Endothelial cell of umbilical vein (primary cell): Measurements from ENCODE around the gene HPS4. TPM values are rescaled to one million over a fixed set of nuclear protein-coding genes. Genes with fewer than 3 reads are reported as not detected.

Experiments
- BruUV-seq: library from RNA; stranded (reverse); fragments of 400-500 nt; replicated peaks from 2 replicates; lab custom pipeline; 2021; lab: Mats Ljungman, UMichigan
- CTCF ChIA-PET: fragments of 300-600, 350-600 bp; sonication (Branson Sonifier 250); formaldehyde crosslinking; loops from one replicate; lab custom pipeline; 2021; ENCODE audit warnings: antibody characterized with exemption, inconsistent platforms; lab: Charles Lee
- POLR2A ChIA-PET: fragments of 300-600, 350-600 bp; sonication (Branson Sonifier 250); formaldehyde crosslinking; loops from one replicate; lab custom pipeline; 2021; ENCODE audit warnings: antibody characterized with exemption, inconsistent platforms; lab: Charles Lee
- DNase-seq: peaks from one replicate; pipeline ENCODE4 v3.0.0-alpha.2; 2011; ENCODE audit warnings: low read depth, low spot score
- FAIRE-seq: peaks from 2 replicates; lab custom pipeline; 2011; peaks lifted over from hg19 to GRCh38; lab: Jason Lieb, UNC
- H2AFZ ChIP-seq: 2 replicates; pipeline ENCODE4 v1.6.0; 2012; ENCODE audit warnings: low read depth, low read length, control low read depth, inconsistent platforms
- H3K27ac ChIP-seq: 2 replicates; pipeline ENCODE4 v1.5.1; 2011; ENCODE audit warnings: low read depth, mild to moderate bottlenecking, control low read depth, low read length, moderate library complexity; ENCODE audit not compliant: insufficient read depth
- H3K27me3 ChIP-seq, 2 experiments: 2 replicates each; pipeline versions ENCODE4 v1.6.0 to v1.6.1; 2011; ENCODE audit warnings: low read length in 2 of 2, mixed read lengths in 1 of 2; ENCODE audit not compliant: control insufficient read depth in 2 of 2, insufficient read depth in 2 of 2
- H3K36me3 ChIP-seq, 2 experiments: 2 replicates in 1 of 2; 3 replicates in 1 of 2; pipeline ENCODE4 v1.5.1; 2011; ENCODE audit warnings: low read length in 2 of 2, mild to moderate bottlenecking in 1 of 2, moderate library complexity in 1 of 2; ENCODE audit not compliant: control insufficient read depth in 2 of 2, insufficient read depth in 2 of 2; ENCODE audit errors: extremely low read depth in 1 of 2
- H3K4me1 ChIP-seq: 3 replicates; pipeline ENCODE4 v1.5.1; 2011; ENCODE audit warnings: mild to moderate bottlenecking, low read length; ENCODE audit not compliant: control insufficient read depth, insufficient read depth; ENCODE audit errors: extremely low read depth
- H3K4me2 ChIP-seq: 2 replicates; pipeline ENCODE4 v1.6.1; 2011; ENCODE audit warnings: low read length, control low read depth, mixed read lengths; ENCODE audit not compliant: insufficient read depth
- H3K4me3 ChIP-seq, 3 experiments: fragments of 200-600 bp in 1 of 3; sonication (generic), shearing (Covaris generic) in 1 of 3; replicated peaks in 1 of 3; 2 replicates each; pipeline ENCODE4 v1.5.1; 2011 to 2016; ENCODE audit warnings: control low read depth in 3 of 3, low read length in 3 of 3, mild to moderate bottlenecking in 2 of 3, inconsistent platforms in 1 of 3, low read depth in 1 of 3, moderate library complexity in 1 of 3; ENCODE audit not compliant: insufficient read depth in 1 of 3
- H3K79me2 ChIP-seq: 2 replicates; pipeline ENCODE4 v1.6.0; 2012; ENCODE audit warnings: low read length, inconsistent platforms; ENCODE audit not compliant: control insufficient read depth, insufficient read depth
- H3K9ac ChIP-seq: replicated peaks from 2 replicates; pipeline ENCODE3; 2011; ENCODE audit warnings: low read length, control low read depth; ENCODE audit not compliant: insufficient read depth; ENCODE audit errors: extremely low read depth
- H3K9me1 ChIP-seq: replicated peaks from 3 replicates; pipeline ENCODE4 v1.6.0; 2011; ENCODE audit warnings: mild to moderate bottlenecking, low read length; ENCODE audit not compliant: control insufficient read depth, insufficient read depth; ENCODE audit errors: extremely low read depth
- H3K9me3 ChIP-seq: replicated peaks from 2 replicates; pipeline ENCODE4 v1.5.1; 2012; ENCODE audit warnings: low read length, inconsistent platforms; ENCODE audit not compliant: control insufficient read depth, insufficient read depth
- H4K20me1 ChIP-seq: replicated peaks from 2 replicates; pipeline ENCODE3; 2011; ENCODE audit warnings: mild to moderate bottlenecking, low read length; ENCODE audit not compliant: control insufficient read depth, insufficient read depth; ENCODE audit errors: extremely low read depth
- GATA2 ChIP-seq: IDR thresholded peaks from 2 replicates; pipeline ENCODE4 v1.7.0; 2011; ENCODE audit warnings: low read depth, mild to moderate bottlenecking, moderate library complexity, mixed read lengths, low read length; ENCODE audit not compliant: insufficient read length, insufficient read depth
- JUN ChIP-seq: IDR thresholded peaks from 2 replicates; pipeline ENCODE4 v1.6.1; 2011; ENCODE audit warnings: borderline replicate concordance, low read depth; ENCODE audit not compliant: insufficient read length, insufficient read depth
- MYC ChIP-seq: IDR thresholded peaks from one replicate; pipeline ENCODE4 v1.6.1; 2011; ENCODE audit warnings: mild to moderate bottlenecking, low read depth, low read length
- POLR2A ChIP-seq: IDR thresholded peaks from 2 replicates; pipeline ENCODE4 v1.6.1; 2012; ENCODE audit warnings: low read depth, mild to moderate bottlenecking, control low read depth, low read length
- POLR2AphosphoS5 ChIP-seq: IDR thresholded peaks from 2 replicates; pipeline ENCODE4 v1.6.1; 2012; ENCODE audit warnings: low read depth, mild to moderate bottlenecking, control low read depth, low read length, moderate library complexity; ENCODE audit not compliant: insufficient read depth
- dilution Hi-C: fragments of 300-500 bp; cut with MboI; formaldehyde crosslinking; loops from one replicate; pipeline ENCODE4 v1.15.0; 2019; ENCODE audit warnings: low sequenced_read_pairs; ENCODE audit not compliant: extremely low pct_ligation_motif_present
- intact Hi-C: fragments of 100-400 bp; cut with micrococcal nuclease; formaldehyde crosslinking; loops from one replicate; pipeline ENCODE4 v1.10.0; 2022
- polyA plus RNA-seq, 4 experiments: library from polyadenylated mRNA; depleted of rRNA in 3 of 4; stranded (reverse) in 3 of 4; unstranded in 1 of 4; fragments of >200 nt; gene quantifications; 2 replicates each; pipeline versions ENCODE4 v1.2.1 to v1.2.3, GENCODE V29; 2011 to 2012; ENCODE audit warnings: missing spikeins in 1 of 4
- total RNA-seq: library from RNA; stranded (reverse); gene quantifications from 2 replicates; pipeline ENCODE4 v1.2.3, GENCODE V29; 2021
- TF ChIP-seq, protein P1 (sequence below): IDR thresholded peaks from 2 replicates; pipeline ENCODE4 v1.6.1; 2011; ENCODE audit not compliant: insufficient read depth, insufficient read length

The HPS4 gene
- total and polyA plus RNA-seq, 2 donors (not counting 3 experiments of a cell fraction or from before 2014, with no cell fraction given), result 28.4 to 29.7 TPM

DNA sequence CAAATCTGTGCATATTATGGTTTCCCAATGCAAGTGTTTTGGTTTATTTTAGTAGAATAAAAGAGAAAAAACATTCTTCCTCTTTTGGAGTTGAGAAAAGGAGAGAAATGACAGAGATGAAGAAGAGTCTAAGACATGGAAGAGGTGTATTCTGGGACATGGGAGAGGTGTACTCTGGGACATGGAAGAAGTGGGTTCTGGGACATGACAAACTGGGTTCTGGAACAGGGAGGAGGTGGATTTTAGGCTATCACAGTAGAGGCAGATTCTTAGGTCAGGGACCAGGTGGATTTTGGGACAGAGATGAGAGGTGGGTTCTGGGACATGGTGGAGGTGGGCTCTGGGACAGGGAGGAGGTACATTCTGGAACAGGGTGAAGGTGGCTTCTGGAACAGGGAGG lies 56.7 kb downstream of the HPS4 start:
- ChIA-PET CTCF (no interaction called here), POLR2A (no interaction called here)
- H4K20me1 ChIP-seq, result no peaks in the 10 kb centered on the region
- no peak overlapping the region for H3K4me3 ChIP-seq
- H3K9me3 ChIP-seq, result no peaks in the 10 kb centered on the region
- BruUV-seq, result no TSS peak
- intact Hi-C loops, result loop anchor here (5.0 kb wide), 1 partner anchor 35 kb away; no protein-coding TSS in a partner anchor
- peaks cover 14% of the 10 kb centered on the region for H3K4me1 ChIP-seq
- H3K9me1 ChIP-seq, result no peaks in the 10 kb centered on the region
- dilution Hi-C loops, result no loop called here
- H3K36me3 ChIP-seq, result no peaks in the 10 kb centered on the region
- TF ChIP-seq MYC, result no peak
- TF ChIP-seq GATA2, result no peak
- TF ChIP-seq JUN, result no peak
- TF ChIP-seq, protein P1, sequence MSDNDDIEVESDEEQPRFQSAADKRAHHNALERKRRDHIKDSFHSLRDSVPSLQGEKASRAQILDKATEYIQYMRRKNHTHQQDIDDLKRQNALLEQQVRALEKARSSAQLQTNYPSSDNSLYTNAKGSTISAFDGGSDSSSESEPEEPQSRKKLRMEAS, result no peak
- TF ChIP-seq POLR2A, result no peak
- FAIRE-seq (no peak), DNase-seq (no peak)
- no peaks in the 10 kb centered on the region for H3K79me2 ChIP-seq
- no peak overlapping the region for H3K4me2 ChIP-seq
- no peak overlapping the region for H3K27ac ChIP-seq
- peaks cover 6 to 17% of the 10 kb centered on the region in 2 experiments for H3K27me3 ChIP-seq
- H2AFZ ChIP-seq, result no peak overlapping the region
- no peak overlapping the region for H3K9ac ChIP-seq

DNA sequence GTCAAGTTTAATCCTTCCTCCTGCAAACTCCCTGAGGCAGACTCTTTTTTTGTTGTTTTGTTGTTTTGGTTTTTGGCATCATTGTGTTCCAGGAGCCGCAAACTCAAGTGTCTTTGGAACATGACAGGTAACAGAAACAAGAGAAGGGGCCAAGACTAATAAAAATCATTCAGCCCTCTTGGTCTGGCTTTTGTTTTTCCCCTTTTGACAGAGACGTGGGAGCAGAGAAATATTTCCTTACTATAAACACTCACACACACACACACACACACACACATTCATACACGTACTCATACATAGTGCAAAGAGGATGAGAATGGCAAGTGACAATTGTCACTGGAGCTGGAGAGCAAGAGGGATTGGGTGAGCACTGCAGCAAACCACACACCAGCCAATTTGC lies 65.0 kb downstream of the HPS4 start:
- intact Hi-C loops, result no loop called here
- BruUV-seq, result no TSS peak
- CTCF ChIA-PET, result interaction anchor here (1.2 to 1.6 kb wide), 3 partner anchors 13 to 52 kb away, joined by 3 to 4 read pairs (median 3); no protein-coding TSS in a partner anchor

More for the DNA sequence above, 65.0 kb downstream of the HPS4 start:
- no peak overlapping the region for H2AFZ ChIP-seq
- POLR2A ChIA-PET, result no interaction called here
- H3K4me3 ChIP-seq, result no peak overlapping the region
- no peak for FAIRE-seq
- H3K79me2 ChIP-seq, result no peaks in the 10 kb centered on the region
- H3K9ac ChIP-seq, result no peak overlapping the region
- H3K4me1 ChIP-seq, result no peaks in the 10 kb centered on the region
- no peaks in the 10 kb centered on the region for H4K20me1 ChIP-seq
- no peak overlapping the region for H3K4me2 ChIP-seq
- DNase-seq, result no peak
- H3K9me1 ChIP-seq, result no peaks in the 10 kb centered on the region
- no peaks in the 10 kb centered on the region for H3K9me3 ChIP-seq
- TF ChIP-seq MYC, result no peak
- no peak for TF ChIP-seq JUN
- TF ChIP-seq POLR2AphosphoS5, result no peak
- H3K27me3 ChIP-seq, result peaks cover 25 to 32% of the 10 kb centered on the region in 2 experiments
- dilution Hi-C loops, result no loop called here
- H3K36me3 ChIP-seq, result no peaks in the 10 kb centered on the region
- no peak overlapping the region for H3K27ac ChIP-seq
